NT2/D1 (cell line): ENCODE data around the gene POMGNT1.
"Not testable (repeated sequence)": the region's sequence is repeated elsewhere in the genome, so short reads cannot be mapped to it uniquely, and the experiment has no call there.

Source experiments
- DNase-seq: peaks from one replicate; pipeline ENCODE4 v3.0.0-alpha.2; 2011; ENCODE audit warnings: low read depth, low spot score
- H3K27me3 ChIP-seq: 2 replicates; pipeline ENCODE4 v1.6.0; 2011; ENCODE audit warnings: mild to moderate bottlenecking; ENCODE audit not compliant: insufficient read length, insufficient read depth
- H3K36me3 ChIP-seq: 2 replicates; pipeline ENCODE4 v1.6.1; 2011; ENCODE audit warnings: mild to moderate bottlenecking, low read length, mixed read lengths; ENCODE audit not compliant: insufficient read depth, insufficient read length
- H3K4me1 ChIP-seq: 2 replicates; pipeline ENCODE4 v1.5.1; 2011; ENCODE audit not compliant: insufficient read depth, insufficient read length
- H3K4me3 ChIP-seq: 2 replicates; pipeline ENCODE4 v1.5.1; 2011; ENCODE audit warnings: low read depth; ENCODE audit not compliant: insufficient read length
- H3K9ac ChIP-seq: 2 replicates; pipeline ENCODE4 v1.6.0; 2011; ENCODE audit warnings: low read depth; ENCODE audit not compliant: insufficient read length
- H3K9me3 ChIP-seq: 2 replicates; pipeline ENCODE4 v1.5.1; 2011; ENCODE audit warnings: mild to moderate bottlenecking, low read length; ENCODE audit not compliant: insufficient read depth
- SUZ12 ChIP-seq: IDR thresholded peaks from 2 replicates; pipeline ENCODE4 v1.6.1; 2011; ENCODE audit not compliant: insufficient read length, insufficient read depth; ENCODE audit errors: extremely low read depth
- YY1 ChIP-seq: IDR thresholded peaks from 2 replicates; pipeline ENCODE4 v1.6.1; 2011; ENCODE audit not compliant: insufficient read length, insufficient read depth
- ZNF274 ChIP-seq: IDR thresholded peaks from 2 replicates; pipeline ENCODE4 v1.6.1; 2011; ENCODE audit warnings: mild to moderate bottlenecking, low read depth, low read length

Gene POMGNT1

GRCh38 chr1:46242918-46243317 lies 44.7 kb upstream of the POMGNT1 start:
- no peak for DNase-seq
- Histone ChIP-seq H3K9me3 (peaks cover 19% of the 10 kb centered on the region), H3K9ac (no peak overlapping the region), H3K27me3 (no peaks in the 10 kb centered on the region), H3K36me3 (no peaks in the 10 kb centered on the region), H3K4me1 (peaks cover 3% of the 10 kb centered on the region), H3K4me3 (no peak overlapping the region)
- no peak for TF ChIP-seq ZNF274
- TF ChIP-seq YY1 = no peak
- TF ChIP-seq SUZ12 = no peak

- H3K9ac ChIP-seq, DNase-seq, H3K4me1 ChIP-seq, H3K36me3 ChIP-seq, H3K4me3 ChIP-seq, H3K27me3 ChIP-seq: not testable (repeated sequence)
- peaks cover 28% of the 10 kb centered on the region for H3K9me3 ChIP-seq
Observed at GRCh38 chr1:46241733-46242132, 43.5 kb upstream of the POMGNT1 start.

GRCh38 chr1:46238865-46239264 lies 40.6 kb upstream of the POMGNT1 start:
- not testable (repeated sequence) for H3K9ac ChIP-seq, DNase-seq, H3K27me3 ChIP-seq, H3K36me3 ChIP-seq, H3K4me1 ChIP-seq, H3K4me3 ChIP-seq
- peaks cover 34% of the 10 kb centered on the region for H3K9me3 ChIP-seq

- TF ChIP-seq YY1 = no peak
- no peak for TF ChIP-seq ZNF274
- no peak for TF ChIP-seq SUZ12
- no peaks in the 10 kb centered on the region for H3K4me1 ChIP-seq
- peaks cover 34% of the 10 kb centered on the region for H3K9me3 ChIP-seq
- DNase-seq = no peak
- no peak overlapping the region for H3K4me3 ChIP-seq
- H3K36me3 ChIP-seq = no peaks in the 10 kb centered on the region
- no peak overlapping the region for H3K9ac ChIP-seq
- no peaks in the 10 kb centered on the region for H3K27me3 ChIP-seq
Observed at GRCh38 chr1:46236882-46237281, 38.6 kb upstream of the POMGNT1 start.

GRCh38 chr1:46231231-46231630 lies 33.0 kb upstream of the POMGNT1 start:
- DNase-seq, H3K4me1 ChIP-seq, H3K27me3 ChIP-seq, H3K9me3 ChIP-seq, H3K9ac ChIP-seq, H3K4me3 ChIP-seq, H3K36me3 ChIP-seq: not testable (repeated sequence)

- no peak for DNase-seq
- TF ChIP-seq YY1 = no peak
- no peak for TF ChIP-seq SUZ12
- no peak for TF ChIP-seq ZNF274
Observed at GRCh38 chr1:46224966-46225365, 26.7 kb upstream of the POMGNT1 start.

GRCh38 chr1:46223472-46223943 lies 25.3 kb upstream of the POMGNT1 start:
- H3K4me3 ChIP-seq = no peak overlapping the region
- peaks cover 30% of the 10 kb centered on the region for H3K4me1 ChIP-seq
- H3K9me3 ChIP-seq = no peaks in the 10 kb centered on the region
- TF ChIP-seq SUZ12 = no peak
- TF ChIP-seq YY1 = no peak
- TF ChIP-seq ZNF274 = no peak
- H3K36me3 ChIP-seq = no peaks in the 10 kb centered on the region
- peak overlapping the region; percentile 37 for H3K9ac ChIP-seq
- peak; percentile 88 for DNase-seq
- no peaks in the 10 kb centered on the region for H3K27me3 ChIP-seq

More at GRCh38 chr1:46224966-46225365, 26.7 kb upstream of the POMGNT1 start:
- H3K9me3 ChIP-seq = no peaks in the 10 kb centered on the region
- H3K4me3 ChIP-seq = no peak overlapping the region
- H3K9ac ChIP-seq = no peak overlapping the region
- H3K27me3 ChIP-seq = no peaks in the 10 kb centered on the region
- no peaks in the 10 kb centered on the region for H3K36me3 ChIP-seq
- peaks cover 28% of the 10 kb centered on the region for H3K4me1 ChIP-seq

- Histone ChIP-seq H3K9ac (peak overlapping the region; percentile 23), H3K4me1 (peaks cover 30% of the 10 kb centered on the region)
- not testable (repeated sequence) for H3K27me3 ChIP-seq, DNase-seq, H3K4me3 ChIP-seq, H3K36me3 ChIP-seq, H3K9me3 ChIP-seq
Observed at GRCh38 chr1:46223055-46223454, 24.8 kb upstream of the POMGNT1 start.
